22Rv1 (cell line): Measurements from ENCODE around the gene KRT33B.

Experiments used
- ZFX ChIP-seq: fragments of 450-650 bp; IDR thresholded peaks from 2 replicates; pipeline ENCODE4 v1.6.1; 2017; ENCODE audit warnings: antibody characterized with exemption, borderline replicate concordance
- TF ChIP-seq, protein P1 (sequence below): fragments of 450-650 bp; IDR thresholded peaks from 2 replicates; pipeline ENCODE4 v1.5.1; 2017; ENCODE audit warnings: mild to moderate bottlenecking

DNA sequence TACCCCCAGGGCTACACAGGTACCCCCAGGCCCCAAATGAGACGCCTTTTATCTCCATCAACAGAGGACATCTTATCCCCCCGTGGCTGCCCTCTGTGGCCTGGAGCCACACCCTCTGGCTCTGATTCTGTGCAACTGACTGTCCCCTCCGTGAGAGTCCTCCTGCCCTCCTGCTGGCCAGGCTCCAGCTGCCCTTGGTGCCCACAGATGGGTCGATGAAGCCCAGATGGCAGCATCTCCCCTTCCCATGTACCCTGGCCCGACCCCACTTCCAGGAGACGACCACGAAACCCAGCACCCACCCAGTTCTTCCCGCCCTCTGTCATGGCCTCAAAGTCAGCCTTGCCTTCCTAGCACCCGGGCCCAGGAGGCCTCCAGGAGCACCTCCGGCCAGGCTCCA lies 44.5 kb downstream of the KRT33B start:
- TF ChIP-seq, protein P1, sequence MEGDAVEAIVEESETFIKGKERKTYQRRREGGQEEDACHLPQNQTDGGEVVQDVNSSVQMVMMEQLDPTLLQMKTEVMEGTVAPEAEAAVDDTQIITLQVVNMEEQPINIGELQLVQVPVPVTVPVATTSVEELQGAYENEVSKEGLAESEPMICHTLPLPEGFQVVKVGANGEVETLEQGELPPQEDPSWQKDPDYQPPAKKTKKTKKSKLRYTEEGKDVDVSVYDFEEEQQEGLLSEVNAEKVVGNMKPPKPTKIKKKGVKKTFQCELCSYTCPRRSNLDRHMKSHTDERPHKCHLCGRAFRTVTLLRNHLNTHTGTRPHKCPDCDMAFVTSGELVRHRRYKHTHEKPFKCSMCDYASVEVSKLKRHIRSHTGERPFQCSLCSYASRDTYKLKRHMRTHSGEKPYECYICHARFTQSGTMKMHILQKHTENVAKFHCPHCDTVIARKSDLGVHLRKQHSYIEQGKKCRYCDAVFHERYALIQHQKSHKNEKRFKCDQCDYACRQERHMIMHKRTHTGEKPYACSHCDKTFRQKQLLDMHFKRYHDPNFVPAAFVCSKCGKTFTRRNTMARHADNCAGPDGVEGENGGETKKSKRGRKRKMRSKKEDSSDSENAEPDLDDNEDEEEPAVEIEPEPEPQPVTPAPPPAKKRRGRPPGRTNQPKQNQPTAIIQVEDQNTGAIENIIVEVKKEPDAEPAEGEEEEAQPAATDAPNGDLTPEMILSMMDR = no peak
- TF ChIP-seq ZFX = no peak
